PC-3 (cell line): Measurements from ENCODE around the gene RPS6KC1. TPM values are rescaled to one million over a fixed set of nuclear protein-coding genes. Genes with fewer than 3 reads are reported as not detected.
"Not testable (repeated sequence)": the region's sequence is repeated elsewhere in the genome, so short reads cannot be mapped to it uniquely, and the experiment has no call there.

Experiments used
- ATAC-seq: fragments of 200-7000 bp; cut with Tn5 transposase; 2 replicates; pipeline ENCODE4 v1.9.1; 2020; ENCODE audit warnings: mild to moderate bottlenecking, moderate library complexity
- BruUV-seq: library from RNA; stranded (reverse); fragments of 400-500 nt; replicated peaks from 2 replicates; lab custom pipeline; 2021; lab: Mats Ljungman, UMichigan
- CTCF ChIA-PET: fragments of 300-600 bp; sonication (Branson Sonifier 250); formaldehyde crosslinking; loops from one replicate; lab custom pipeline; 2022; ENCODE audit warnings: antibody characterized with exemption; lab: Charles Lee
- POLR2A ChIA-PET: fragments of 300-600 bp; sonication (Branson Sonifier 250); formaldehyde crosslinking; loops from one replicate; lab custom pipeline; 2022; ENCODE audit warnings: antibody characterized with exemption; ENCODE audit not compliant: unreplicated experiment; lab: Charles Lee
- DNase-seq: peaks from one replicate; pipeline ENCODE4 v3.0.0-alpha.2; 2015
- H2AFZ ChIP-seq: fragments of 300-600 bp; sonication (generic); 2 replicates; pipeline ENCODE4 v1.6.0; 2016; ENCODE audit warnings: antibody characterized with exemption, low read length
- H3F3A ChIP-seq: fragments of 300-600 bp; sonication (generic); one replicate; pipeline ENCODE4 v1.6.0; 2017; ENCODE audit warnings: antibody characterized with exemption, low read length, control low read depth, mild to moderate bottlenecking; ENCODE audit not compliant: unreplicated experiment
- H3K27ac ChIP-seq: fragments of 300-600 bp; sonication (generic); 2 replicates; pipeline ENCODE4 v1.5.1; 2016; ENCODE audit warnings: mild to moderate bottlenecking, low read length
- H3K27me3 ChIP-seq: fragments of 300-600 bp; sonication (generic); 2 replicates; pipeline ENCODE4 v1.6.1; 2016; ENCODE audit warnings: low read length, mixed read lengths
- H3K36me3 ChIP-seq: fragments of 300-600 bp; sonication (generic); 2 replicates; pipeline ENCODE4 v1.6.1; 2016; ENCODE audit warnings: low read depth, mixed run types, low read length, mixed read lengths
- H3K4me1 ChIP-seq: fragments of 300-600 bp; sonication (generic); 2 replicates; pipeline ENCODE4 v1.5.1; 2016; ENCODE audit warnings: low read length; ENCODE audit not compliant: insufficient read depth
- H3K4me2 ChIP-seq: fragments of 300-600 bp; sonication (generic); 2 replicates; pipeline ENCODE4 v1.6.0; 2016; ENCODE audit warnings: low read length
- H3K4me3 ChIP-seq: fragments of 300-600 bp; sonication (generic); 2 replicates; pipeline ENCODE4 v1.5.1; 2016; ENCODE audit warnings: mild to moderate bottlenecking, low read length, mixed read lengths
- H3K79me2 ChIP-seq: fragments of 300-600 bp; sonication (generic); 2 replicates; pipeline ENCODE4 v1.6.1; 2017; ENCODE audit warnings: low read length, mixed read lengths
- H3K9ac ChIP-seq: fragments of 300-600 bp; sonication (generic); 2 replicates; pipeline ENCODE4 v1.6.0; 2016; ENCODE audit warnings: mild to moderate bottlenecking, low read length
- H3K9me2 ChIP-seq: fragments of 300-600 bp; sonication (generic); replicated peaks from 2 replicates; pipeline ENCODE4 v1.6.1; 2016; ENCODE audit warnings: mixed run types, low read length, mixed read lengths
- H3K9me3 ChIP-seq: fragments of 300-600 bp; sonication (generic); 2 replicates; pipeline ENCODE4 v1.6.1; 2016; ENCODE audit warnings: low read length, mixed read lengths
- H4K20me1 ChIP-seq: fragments of 300-600 bp; sonication (generic); 2 replicates; pipeline ENCODE4 v1.6.1; 2016; ENCODE audit warnings: low read length, mixed read lengths
- EZH2 ChIP-seq: fragments of 300-600 bp; sonication (generic); IDR thresholded peaks from one replicate; pipeline ENCODE4 v1.6.1; 2017; ENCODE audit warnings: antibody characterized with exemption, mild to moderate bottlenecking, low read length; ENCODE audit not compliant: unreplicated experiment
- EZH2phosphoT487 ChIP-seq: fragments of 300-600 bp; sonication (generic); IDR thresholded peaks from 2 replicates; pipeline ENCODE4 v1.6.1; 2018; ENCODE audit warnings: mild to moderate bottlenecking, antibody characterized with exemption, low read length, borderline replicate concordance
- intact Hi-C: fragments of 100-400 bp; cut with micrococcal nuclease; formaldehyde crosslinking; loops from 2 replicates; pipeline ENCODE4 v1.9.0; 2023
- total RNA-seq: library from RNA; depleted of rRNA; stranded (reverse); fragments of >200 nt; gene quantifications from 2 replicates; pipeline ENCODE4 v1.2.3, GENCODE V29; 2014
- TF ChIP-seq, protein P1 (sequence below): fragments of 300-600 bp; sonication (generic); conservative IDR thresholded peaks from 2 replicates; pipeline ENCODE4 v1.5.1; 2017; ENCODE audit warnings: antibody characterized with exemption, low read depth, mild to moderate bottlenecking, low read length

Gene RPS6KC1
- total RNA-seq, 1 experiment from 2014 or later: 21.1 TPM

- Histone ChIP-seq H3F3A (no peaks in the 10 kb centered on the region), H3K9me2 (no peaks in the 10 kb centered on the region), H3K27ac (no peak overlapping the region), H3K36me3 (no peaks in the 10 kb centered on the region), H3K4me3 (no peak overlapping the region), H3K27me3 (no peaks in the 10 kb centered on the region), H3K9me3 (no peaks in the 10 kb centered on the region), H4K20me1 (no peaks in the 10 kb centered on the region), H3K4me2 (no peak overlapping the region), H3K4me1 (no peaks in the 10 kb centered on the region), H3K79me2 (no peaks in the 10 kb centered on the region), H2AFZ (no peak overlapping the region), H3K9ac (no peak overlapping the region)
- ChIA-PET POLR2A (no interaction called here), CTCF (no interaction called here)
- ATAC-seq (no peak), DNase-seq (no peak)
- BruUV-seq: no TSS peak
- TF ChIP-seq, protein P1, sequence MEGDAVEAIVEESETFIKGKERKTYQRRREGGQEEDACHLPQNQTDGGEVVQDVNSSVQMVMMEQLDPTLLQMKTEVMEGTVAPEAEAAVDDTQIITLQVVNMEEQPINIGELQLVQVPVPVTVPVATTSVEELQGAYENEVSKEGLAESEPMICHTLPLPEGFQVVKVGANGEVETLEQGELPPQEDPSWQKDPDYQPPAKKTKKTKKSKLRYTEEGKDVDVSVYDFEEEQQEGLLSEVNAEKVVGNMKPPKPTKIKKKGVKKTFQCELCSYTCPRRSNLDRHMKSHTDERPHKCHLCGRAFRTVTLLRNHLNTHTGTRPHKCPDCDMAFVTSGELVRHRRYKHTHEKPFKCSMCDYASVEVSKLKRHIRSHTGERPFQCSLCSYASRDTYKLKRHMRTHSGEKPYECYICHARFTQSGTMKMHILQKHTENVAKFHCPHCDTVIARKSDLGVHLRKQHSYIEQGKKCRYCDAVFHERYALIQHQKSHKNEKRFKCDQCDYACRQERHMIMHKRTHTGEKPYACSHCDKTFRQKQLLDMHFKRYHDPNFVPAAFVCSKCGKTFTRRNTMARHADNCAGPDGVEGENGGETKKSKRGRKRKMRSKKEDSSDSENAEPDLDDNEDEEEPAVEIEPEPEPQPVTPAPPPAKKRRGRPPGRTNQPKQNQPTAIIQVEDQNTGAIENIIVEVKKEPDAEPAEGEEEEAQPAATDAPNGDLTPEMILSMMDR: no peak
- TF ChIP-seq EZH2: no peak
- TF ChIP-seq EZH2phosphoT487: no peak
- intact Hi-C loops: no loop called here
Measured at GRCh38 chr1:213296558-213296957, 245.5 kb downstream of the RPS6KC1 start.

GRCh38 chr1:213297021-213297420, 246.0 kb downstream of the RPS6KC1 start:
- TF ChIP-seq, protein P1: no peak
- TF ChIP-seq EZH2: no peak
- TF ChIP-seq EZH2phosphoT487: no peak
- H3K9me3 ChIP-seq: no peaks in the 10 kb centered on the region
- H3K9ac ChIP-seq: no peak overlapping the region
- no peaks in the 10 kb centered on the region for H3K79me2 ChIP-seq
- H3K27ac ChIP-seq: no peak overlapping the region
- ChIA-PET CTCF (no interaction called here), POLR2A (no interaction called here)
- no peak for ATAC-seq
- intact Hi-C loops: no loop called here
- H4K20me1 ChIP-seq: no peaks in the 10 kb centered on the region
- no peaks in the 10 kb centered on the region for H3K27me3 ChIP-seq
- H3K4me2 ChIP-seq: no peak overlapping the region
- no TSS peak for BruUV-seq
- H3K36me3 ChIP-seq: no peaks in the 10 kb centered on the region
- no peaks in the 10 kb centered on the region for H3F3A ChIP-seq
- H2AFZ ChIP-seq: no peak overlapping the region
- H3K9me2 ChIP-seq: no peaks in the 10 kb centered on the region
- no peak overlapping the region for H3K4me3 ChIP-seq
- H3K4me1 ChIP-seq: no peaks in the 10 kb centered on the region
- DNase-seq: no peak

GRCh38 chr1:213300433-213300832, 249.4 kb downstream of the RPS6KC1 start:
- no peak overlapping the region for H3K4me3 ChIP-seq
- peaks cover 6% of the 10 kb centered on the region; the same call in 1 of the 2 replicates for H3K4me1 ChIP-seq
- no TSS peak for BruUV-seq

GRCh38 chr1:213301524-213301923, 250.5 kb downstream of the RPS6KC1 start:
- H3K79me2 ChIP-seq, H3K4me3 ChIP-seq, H3K4me1 ChIP-seq, H3K9me3 ChIP-seq, H3K27me3 ChIP-seq, intact Hi-C loops, H3F3A ChIP-seq, H3K9ac ChIP-seq, BruUV-seq, H4K20me1 ChIP-seq, H3K4me2 ChIP-seq, POLR2A ChIA-PET, H2AFZ ChIP-seq, CTCF ChIA-PET, H3K27ac ChIP-seq, DNase-seq, H3K9me2 ChIP-seq, H3K36me3 ChIP-seq, ATAC-seq: not testable (repeated sequence)

More at GRCh38 chr1:213300433-213300832, 249.4 kb downstream of the RPS6KC1 start:
- ATAC-seq (no peak), DNase-seq (no peak)
- Histone ChIP-seq H2AFZ (no peak overlapping the region), H3K27ac (no peak overlapping the region), H4K20me1 (no peaks in the 10 kb centered on the region), H3K9ac (no peak overlapping the region), H3K36me3 (no peaks in the 10 kb centered on the region), H3F3A (no peaks in the 10 kb centered on the region), H3K27me3 (no peaks in the 10 kb centered on the region), H3K9me2 (no peaks in the 10 kb centered on the region), H3K9me3 (no peaks in the 10 kb centered on the region), H3K4me2 (no peak overlapping the region), H3K79me2 (no peaks in the 10 kb centered on the region)
- intact Hi-C loops: no loop called here
- ChIA-PET CTCF (interaction anchor here (0.6 kb wide), 1 partner anchor 12 kb away, joined by 6 read pairs; no protein-coding TSS in a partner anchor), POLR2A (no interaction called here)
- TF ChIP-seq EZH2phosphoT487: no peak
- TF ChIP-seq EZH2: no peak
- TF ChIP-seq, protein P1: no peak
